Mucosa of rectum (tissue), 2 donors: ENCODE results near the gene ST6GALNAC1.

Experiments used
- H3K27ac ChIP-seq, 2 donors: one replicate each; pipeline ENCODE4 v1.7.0; 2013; ENCODE audit warnings: inconsistent platforms in 2 of 2, low read depth in 2 of 2, low read length in 2 of 2
- H3K27me3 ChIP-seq, 2 donors: one replicate each; pipeline ENCODE4 v1.7.0; 2013; ENCODE audit warnings: low read length in 2 of 2; ENCODE audit not compliant: control insufficient read depth in 2 of 2, insufficient read depth in 2 of 2
- H3K36me3 ChIP-seq, 2 donors: one replicate each; pipeline ENCODE4 v1.7.0; 2013; ENCODE audit warnings: low read length in 2 of 2; ENCODE audit not compliant: control insufficient read depth in 2 of 2, insufficient read depth in 2 of 2
- H3K4me1 ChIP-seq, 2 donors: one replicate each; pipeline ENCODE4 v1.7.0; 2013; ENCODE audit warnings: low read length in 2 of 2, mild to moderate bottlenecking in 1 of 2; ENCODE audit not compliant: control insufficient read depth in 2 of 2, insufficient read depth in 2 of 2
- H3K4me3 ChIP-seq, 2 donors: one replicate each; pipeline ENCODE4 v1.7.0; 2013; ENCODE audit warnings: low read length in 2 of 2
- H3K9ac ChIP-seq, 2 donors: one replicate each; pipeline ENCODE4 v1.7.0; 2013; ENCODE audit warnings: low read length in 2 of 2, low read depth in 1 of 2, mild to moderate bottlenecking in 1 of 2
- H3K9me3 ChIP-seq, 2 donors: one replicate each; pipeline ENCODE4 v1.7.0; 2013; ENCODE audit warnings: low read length in 2 of 2; ENCODE audit not compliant: control insufficient read depth in 2 of 2
- donor health status: healthy.
- donor health status: Normal muscosa, but diverticular disease.

ST6GALNAC1 gene

DNA sequence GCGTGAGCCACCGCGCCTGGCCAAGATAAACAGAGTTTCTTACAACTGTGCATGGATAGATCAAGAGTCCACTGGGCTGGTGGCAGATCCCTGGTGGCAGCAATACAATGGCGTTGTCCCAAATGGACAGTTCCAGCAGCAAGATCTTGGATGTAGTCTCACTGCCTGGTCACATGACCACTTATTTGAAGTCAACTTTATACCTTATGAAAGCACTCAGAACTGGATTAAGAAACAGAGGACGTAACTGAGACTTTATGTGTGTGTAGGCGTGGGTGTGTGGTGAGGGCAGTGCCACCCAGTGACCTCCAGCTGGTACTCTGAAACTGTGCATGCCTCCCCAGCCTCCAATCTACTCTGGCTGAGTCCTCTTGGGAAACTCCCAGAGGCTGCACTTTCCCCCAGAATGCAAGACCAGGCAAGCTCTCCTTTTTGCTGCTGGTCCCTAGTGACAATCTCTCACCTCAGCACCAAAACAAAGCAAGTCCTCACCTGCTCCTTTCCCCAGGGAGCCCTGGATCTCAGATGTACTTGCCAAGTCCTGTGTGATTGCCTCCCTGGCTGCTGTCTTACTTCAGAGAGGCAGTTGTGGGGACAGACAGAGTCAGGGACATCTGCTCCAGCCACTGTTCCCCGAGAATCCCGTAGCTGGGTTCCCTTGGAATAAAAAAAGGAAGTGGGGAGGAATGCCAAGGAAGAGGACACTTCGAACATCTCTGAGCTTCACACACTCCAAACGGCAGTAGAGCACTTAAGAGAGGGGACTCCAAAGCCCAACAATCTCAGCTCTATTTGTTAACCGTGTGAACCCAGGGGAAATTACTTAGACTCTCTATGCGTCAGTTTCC, 46.2 kb downstream of the ST6GALNAC1 start:
- no peak overlapping the region for H3K27ac ChIP-seq
- H3K27me3 ChIP-seq, result no peaks in the 10 kb centered on the region
- H3K4me1 ChIP-seq, result no peaks in the 10 kb centered on the region
- no peak overlapping the region for H3K9ac ChIP-seq
- H3K9me3 ChIP-seq, result no peaks in the 10 kb centered on the region
- H3K4me3 ChIP-seq, result no peak overlapping the region
- no peaks in the 10 kb centered on the region for H3K36me3 ChIP-seq

DNA sequence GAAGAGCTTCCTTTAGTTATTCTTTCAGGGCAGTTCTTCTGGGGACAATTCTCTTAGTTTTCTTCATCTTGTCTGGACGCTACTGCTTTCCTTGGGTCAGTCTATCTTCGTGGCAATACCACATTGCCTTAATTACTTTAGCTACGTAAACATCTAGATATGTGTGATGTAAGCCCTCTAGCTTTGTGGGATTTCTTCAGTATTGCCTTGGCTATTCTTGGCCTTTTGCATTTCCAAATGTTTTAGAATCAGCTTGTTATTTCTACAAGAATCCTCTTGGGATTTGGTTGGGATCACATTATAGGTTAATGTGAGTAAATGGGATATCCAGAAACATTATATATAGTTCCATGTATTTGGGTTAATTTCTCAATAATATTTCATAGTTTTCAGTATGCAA, 48.9 kb downstream of the ST6GALNAC1 start:
- Histone ChIP-seq H3K9ac (no peak overlapping the region), H3K4me3 (no peak overlapping the region), H3K27me3 (peaks cover 0 to under 1% of the 10 kb centered on the region in 2 donors), H3K9me3 (no peaks in the 10 kb centered on the region), H3K4me1 (no peaks in the 10 kb centered on the region), H3K36me3 (no peaks in the 10 kb centered on the region), H3K27ac (no peak overlapping the region)

DNA sequence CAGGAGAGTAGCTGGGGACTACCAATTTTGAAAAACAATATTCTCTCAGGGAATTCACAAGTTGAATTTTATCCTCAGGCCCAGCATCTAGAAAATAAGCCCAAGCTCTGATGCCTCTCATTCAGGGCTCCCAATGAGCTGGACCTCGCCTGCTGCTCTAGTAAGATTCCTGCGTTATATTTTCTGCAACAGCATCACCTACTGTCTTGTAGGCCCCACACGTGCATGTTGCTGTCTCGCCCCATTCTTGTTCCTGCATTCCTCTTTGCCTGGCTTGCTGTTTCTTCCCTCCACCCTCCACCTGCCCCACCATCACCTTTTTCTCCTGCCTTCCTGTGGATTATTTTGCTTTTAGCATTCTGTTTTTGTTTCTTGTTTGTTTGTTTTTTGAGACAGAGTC, 49.6 kb downstream of the ST6GALNAC1 start:
- Histone ChIP-seq H3K4me3 (no peak overlapping the region), H3K27me3 (peaks cover 2 to 3% of the 10 kb centered on the region in 2 donors), H3K9me3 (no peaks in the 10 kb centered on the region), H3K4me1 (no peaks in the 10 kb centered on the region), H3K27ac (no peak overlapping the region), H3K9ac (no peak overlapping the region), H3K36me3 (no peaks in the 10 kb centered on the region)

DNA sequence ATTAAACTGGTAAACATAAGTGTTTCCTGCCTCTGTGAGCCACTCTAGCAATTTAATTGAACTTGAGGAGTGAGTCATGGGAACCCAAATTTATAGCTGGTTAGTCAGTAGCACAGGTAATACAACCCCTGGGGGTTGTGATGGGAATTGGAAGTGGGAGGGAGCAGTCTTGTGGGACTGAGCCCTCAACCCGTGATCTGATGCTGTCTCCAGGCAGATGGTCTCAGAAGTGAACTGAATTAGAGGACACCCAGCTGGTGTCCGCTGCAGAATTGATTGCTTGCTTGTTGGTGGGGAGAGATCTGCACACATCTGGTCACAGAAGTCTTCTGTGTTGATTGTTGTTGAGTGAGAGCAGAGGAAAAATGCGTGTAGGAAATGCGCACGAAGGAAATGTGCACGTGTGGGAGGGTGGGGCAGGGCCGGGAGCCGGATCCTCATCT, 50.2 kb downstream of the ST6GALNAC1 start:
- H3K9ac ChIP-seq, result no peak overlapping the region
- H3K27ac ChIP-seq, result no peak overlapping the region
- H3K36me3 ChIP-seq, result no peaks in the 10 kb centered on the region
- no peaks in the 10 kb centered on the region for H3K4me1 ChIP-seq
- no peaks in the 10 kb centered on the region for H3K9me3 ChIP-seq
- no peak overlapping the region for H3K4me3 ChIP-seq
- H3K27me3 ChIP-seq, result peaks cover 3 to 5% of the 10 kb centered on the region in 2 donors

DNA sequence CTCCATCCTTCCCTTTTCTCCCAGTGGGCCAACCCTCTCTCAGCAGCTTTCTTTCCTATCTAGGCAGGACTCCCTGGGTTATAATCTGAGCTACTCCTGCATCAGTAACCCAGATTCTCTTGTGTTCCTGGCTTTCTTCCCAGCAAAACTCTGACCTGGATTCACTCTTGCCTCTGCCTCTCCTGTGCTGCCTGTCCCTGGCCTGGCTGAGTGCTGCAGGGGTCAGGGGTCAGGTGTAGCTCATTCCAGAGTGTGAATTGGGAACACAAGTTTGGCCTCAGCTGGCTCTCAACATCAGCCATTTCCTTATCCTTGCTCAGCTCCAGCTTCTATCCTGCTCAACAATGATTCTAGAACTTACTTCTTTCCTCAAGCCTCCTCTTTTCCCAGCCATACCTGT, 55.4 kb downstream of the ST6GALNAC1 start:
- Histone ChIP-seq H3K4me3 (no peak overlapping the region), H3K27me3 (peaks cover 20 to 29% of the 10 kb centered on the region in 2 donors), H3K9ac (no peak overlapping the region), H3K4me1 (peaks cover 3 to 11% of the 10 kb centered on the region in 2 donors), H3K27ac (no peak overlapping the region), H3K9me3 (no peaks in the 10 kb centered on the region), H3K36me3 (no peaks in the 10 kb centered on the region)

DNA sequence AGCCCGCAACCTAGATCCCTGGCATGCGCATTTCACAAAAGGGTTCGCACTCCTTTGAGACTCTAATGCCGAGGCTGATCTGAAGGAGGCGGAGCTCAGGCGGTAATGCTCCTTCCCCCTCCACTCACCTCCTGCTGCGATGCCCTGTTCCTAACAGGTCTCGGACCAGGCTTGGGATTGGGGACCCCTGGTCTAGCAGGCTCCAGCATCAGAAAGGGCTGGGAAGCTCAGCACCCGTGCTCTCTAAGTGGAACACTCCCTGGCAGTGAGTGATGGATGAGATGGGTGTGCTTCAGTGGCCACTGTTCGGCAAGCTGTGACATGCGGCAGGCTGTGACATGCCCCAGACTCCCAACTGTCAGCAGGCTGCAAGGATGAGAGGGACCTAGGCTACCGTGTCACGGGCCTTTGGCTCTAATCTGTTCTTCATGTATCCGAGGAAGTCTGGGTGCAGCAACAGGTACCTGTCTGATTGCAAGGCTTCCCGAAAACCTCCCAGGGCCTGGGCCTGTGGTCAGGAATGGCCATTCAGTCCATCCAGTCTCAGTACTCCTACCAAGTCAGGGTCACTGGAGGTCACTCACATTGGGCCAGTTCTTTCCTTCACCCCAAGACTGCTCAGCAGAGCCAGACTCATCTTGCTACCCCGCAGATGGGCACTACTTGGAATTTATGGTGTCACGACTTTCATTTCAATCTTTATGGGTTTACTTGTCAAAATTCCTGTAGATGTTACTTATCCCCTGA, 56.6 kb downstream of the ST6GALNAC1 start:
- Histone ChIP-seq H3K27me3 (peaks cover 20 to 29% of the 10 kb centered on the region in 2 donors), H3K4me1 (peaks cover 3 to 11% of the 10 kb centered on the region in 2 donors), H3K27ac (no peak overlapping the region), H3K36me3 (no peaks in the 10 kb centered on the region), H3K4me3 (no peak overlapping the region), H3K9ac (no peak overlapping the region), H3K9me3 (no peaks in the 10 kb centered on the region)

DNA sequence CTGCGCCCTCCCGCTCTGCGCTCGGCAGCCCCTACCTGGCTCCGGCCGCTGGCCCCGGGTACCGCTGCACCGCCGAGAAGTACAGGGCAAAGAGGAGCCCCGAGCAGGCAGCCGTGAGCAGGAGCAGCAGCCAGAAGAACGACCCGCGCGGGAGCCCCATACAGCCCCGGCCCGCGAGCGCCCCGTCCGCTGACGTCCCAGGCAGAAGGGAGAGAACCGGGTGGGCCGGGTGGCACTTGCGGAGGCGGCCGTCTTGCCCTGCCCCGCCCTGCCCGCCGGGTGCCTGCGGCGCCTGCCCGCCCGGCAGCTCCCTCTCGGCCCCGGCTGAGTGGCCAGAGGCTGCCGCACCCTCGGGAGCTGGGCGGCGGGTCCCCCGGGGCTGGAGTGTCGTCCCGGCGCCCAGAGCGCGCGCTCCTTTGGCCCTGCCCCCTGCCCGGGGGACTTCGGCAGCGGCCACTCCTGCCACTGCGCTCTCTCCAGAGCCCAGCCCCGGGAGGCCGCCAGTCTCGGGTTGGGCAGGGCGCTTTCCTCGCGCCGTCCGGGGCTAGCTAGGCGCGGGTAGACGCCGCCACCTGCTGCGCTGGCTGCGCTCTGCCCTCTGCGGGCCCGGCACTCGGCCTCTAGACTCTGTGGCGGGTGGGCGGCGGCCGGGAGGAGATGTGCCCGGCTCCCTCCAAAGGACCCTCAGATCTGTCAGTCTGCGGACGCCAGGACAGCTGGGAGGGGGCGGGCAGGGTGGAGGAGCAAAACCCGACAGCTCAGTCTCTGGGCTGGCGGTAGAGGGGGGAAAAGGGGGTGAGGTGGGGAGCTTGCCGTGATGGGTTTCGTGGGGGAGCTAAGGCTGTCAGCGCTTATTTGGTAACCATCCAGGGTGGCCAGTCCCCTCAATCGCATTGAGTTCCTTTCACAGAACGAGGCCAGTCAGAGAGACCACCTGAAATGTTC, 57.6 kb downstream of the ST6GALNAC1 start, which contains the start of gene ST6GALNAC2:
ST6GALNAC2 (minus strand) TSS at position 212 of the 945 bp plus-strand sequence; CDS start at position 160, 52 bp downstream.
- peaks cover 20 to 29% of the 10 kb centered on the region in 2 donors for H3K27me3 ChIP-seq
- no peaks in the 10 kb centered on the region for H3K9me3 ChIP-seq
- H3K4me1 ChIP-seq, result peaks cover 3 to 11% of the 10 kb centered on the region in 2 donors
- no peaks in the 10 kb centered on the region for H3K36me3 ChIP-seq
- peak within 1 kb of the TSS; percentile 32 to 59 for H3K9ac ChIP-seq
- H3K4me3 ChIP-seq, result peak within 1 kb of the TSS; percentile 70 to 71
- H3K27ac ChIP-seq, result peak within 1 kb of the TSS; percentile 23 to 34

DNA sequence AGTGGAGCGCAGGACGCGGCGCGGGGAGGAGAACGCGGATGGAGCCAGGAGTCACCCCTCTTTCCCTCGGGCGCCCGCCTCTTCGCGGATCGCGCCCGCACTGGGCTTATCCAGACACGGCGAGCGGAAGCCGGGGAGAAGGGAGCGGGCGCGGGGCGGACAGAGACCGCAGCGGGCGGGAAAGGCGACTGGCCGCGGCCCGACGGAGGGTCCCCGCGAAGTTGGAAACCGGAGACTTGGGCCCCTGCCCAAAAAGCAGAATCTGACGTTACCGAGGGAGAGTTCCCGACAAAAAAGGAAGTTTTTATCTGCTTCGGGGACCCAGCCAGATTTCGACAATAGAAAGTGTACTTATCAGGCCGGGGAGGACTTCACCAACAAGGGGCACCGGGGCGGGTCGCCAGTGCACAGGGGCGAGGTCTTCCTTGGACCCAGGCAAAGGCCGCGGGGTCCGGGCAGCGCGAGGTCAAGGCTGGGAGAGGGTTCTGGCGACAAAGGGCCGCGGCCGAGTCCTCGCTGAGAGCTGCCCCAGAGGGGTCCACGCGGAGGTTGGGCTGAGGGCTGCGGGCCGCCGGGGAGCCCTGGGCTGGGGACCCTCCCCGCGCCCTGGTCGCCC, 58.4 kb downstream of the ST6GALNAC1 start:
- no peaks in the 10 kb centered on the region for H3K36me3 ChIP-seq

DNA sequence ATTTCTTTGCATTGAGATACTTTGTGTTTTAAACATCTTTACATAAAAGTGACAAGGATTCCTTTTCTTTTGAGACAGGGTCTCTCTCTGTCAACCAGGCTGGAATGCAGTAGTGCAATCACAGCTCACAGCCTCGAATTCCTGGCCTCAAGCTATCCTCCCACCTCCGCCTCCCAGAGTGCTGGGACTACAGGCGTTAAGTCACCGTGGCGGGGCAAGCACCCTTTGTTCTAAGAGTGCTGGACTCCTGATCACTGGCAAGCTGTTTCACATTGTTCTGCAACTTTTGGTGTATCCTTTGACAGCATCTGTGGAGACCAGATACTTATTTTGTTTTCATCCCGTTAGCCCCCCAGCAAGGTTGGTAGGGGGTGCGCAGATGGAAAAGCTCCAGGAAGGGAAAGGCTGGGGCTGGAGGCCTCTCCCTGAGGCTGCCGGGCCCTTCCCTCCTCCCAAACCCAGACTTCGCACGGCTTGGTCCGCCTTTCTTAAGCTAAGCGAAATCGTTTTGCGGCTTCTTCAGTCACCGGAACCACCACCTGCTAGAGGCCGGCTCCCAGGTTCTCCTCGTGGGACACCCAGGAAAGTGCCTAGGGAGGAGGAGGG, 59.0 kb downstream of the ST6GALNAC1 start:
- peaks cover 3 to 11% of the 10 kb centered on the region in 2 donors for H3K4me1 ChIP-seq
- H3K9ac ChIP-seq, result peak overlapping the region; percentile 24 to 59
- H3K36me3 ChIP-seq, result no peaks in the 10 kb centered on the region
- no peak overlapping the region for H3K27ac ChIP-seq
- H3K4me3 ChIP-seq, result peak overlapping the region; percentile 70 to 71
- peaks cover 18 to 29% of the 10 kb centered on the region in 2 donors for H3K27me3 ChIP-seq
- no peaks in the 10 kb centered on the region for H3K9me3 ChIP-seq

More for the DNA sequence above, 58.4 kb downstream of the ST6GALNAC1 start:
- Histone ChIP-seq H3K9ac (peak overlapping the region; percentile 32 to 59), H3K27me3 (peaks cover 20 to 29% of the 10 kb centered on the region in 2 donors), H3K27ac (peak overlapping the region; percentile 23 to 34), H3K4me3 (peak overlapping the region; percentile 70 to 71), H3K9me3 (no peaks in the 10 kb centered on the region), H3K4me1 (peaks cover 3 to 11% of the 10 kb centered on the region in 2 donors)
